Panc1 (cell line): Measurements from ENCODE around the gene PROSER3.

Source experiments
- POLR2AphosphoS5 ChIP-seq: IDR thresholded peaks from 2 replicates; pipeline ENCODE4 v1.6.1; 2012; ENCODE audit warnings: mild to moderate bottlenecking, low read depth, low read length, moderate library complexity
- TCF7L2 ChIP-seq: IDR thresholded peaks from 2 replicates; pipeline ENCODE4 v1.6.1; 2011; ENCODE audit warnings: mild to moderate bottlenecking, low read depth, low read length, inconsistent platforms
- TF ChIP-seq, protein P1 (sequence below): fragments of 450-650 bp; IDR thresholded peaks from 2 replicates; pipeline ENCODE4 v1.5.1; 2017; ENCODE audit warnings: mild to moderate bottlenecking
- TF ChIP-seq, protein P2 (sequence below), 2 experiments: IDR thresholded peaks; 2 replicates each; pipeline ENCODE4 v1.6.1; 2011 to 2012; ENCODE audit warnings: low read depth in 2 of 2, control low read depth in 1 of 2, low read length in 1 of 2, mild to moderate bottlenecking in 1 of 2, moderate library complexity in 1 of 2; ENCODE audit not compliant: insufficient read depth in 1 of 2

DNA sequence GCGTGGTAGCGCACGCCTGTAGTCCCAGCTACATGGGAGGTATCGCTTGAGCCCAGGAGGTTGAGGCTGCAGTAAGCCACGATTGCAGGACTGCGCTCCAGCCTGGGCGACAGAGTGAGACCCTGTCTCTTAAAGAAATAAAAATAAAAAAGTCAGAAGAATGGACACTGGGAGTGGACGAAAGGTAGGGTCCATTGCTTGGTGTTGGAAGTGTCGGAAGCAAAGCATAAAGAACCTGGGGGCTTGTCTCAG is 17.0 kb downstream of the PROSER3 start:
- TF ChIP-seq, protein P1, sequence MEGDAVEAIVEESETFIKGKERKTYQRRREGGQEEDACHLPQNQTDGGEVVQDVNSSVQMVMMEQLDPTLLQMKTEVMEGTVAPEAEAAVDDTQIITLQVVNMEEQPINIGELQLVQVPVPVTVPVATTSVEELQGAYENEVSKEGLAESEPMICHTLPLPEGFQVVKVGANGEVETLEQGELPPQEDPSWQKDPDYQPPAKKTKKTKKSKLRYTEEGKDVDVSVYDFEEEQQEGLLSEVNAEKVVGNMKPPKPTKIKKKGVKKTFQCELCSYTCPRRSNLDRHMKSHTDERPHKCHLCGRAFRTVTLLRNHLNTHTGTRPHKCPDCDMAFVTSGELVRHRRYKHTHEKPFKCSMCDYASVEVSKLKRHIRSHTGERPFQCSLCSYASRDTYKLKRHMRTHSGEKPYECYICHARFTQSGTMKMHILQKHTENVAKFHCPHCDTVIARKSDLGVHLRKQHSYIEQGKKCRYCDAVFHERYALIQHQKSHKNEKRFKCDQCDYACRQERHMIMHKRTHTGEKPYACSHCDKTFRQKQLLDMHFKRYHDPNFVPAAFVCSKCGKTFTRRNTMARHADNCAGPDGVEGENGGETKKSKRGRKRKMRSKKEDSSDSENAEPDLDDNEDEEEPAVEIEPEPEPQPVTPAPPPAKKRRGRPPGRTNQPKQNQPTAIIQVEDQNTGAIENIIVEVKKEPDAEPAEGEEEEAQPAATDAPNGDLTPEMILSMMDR, result no peak
- TF ChIP-seq, protein P2, sequence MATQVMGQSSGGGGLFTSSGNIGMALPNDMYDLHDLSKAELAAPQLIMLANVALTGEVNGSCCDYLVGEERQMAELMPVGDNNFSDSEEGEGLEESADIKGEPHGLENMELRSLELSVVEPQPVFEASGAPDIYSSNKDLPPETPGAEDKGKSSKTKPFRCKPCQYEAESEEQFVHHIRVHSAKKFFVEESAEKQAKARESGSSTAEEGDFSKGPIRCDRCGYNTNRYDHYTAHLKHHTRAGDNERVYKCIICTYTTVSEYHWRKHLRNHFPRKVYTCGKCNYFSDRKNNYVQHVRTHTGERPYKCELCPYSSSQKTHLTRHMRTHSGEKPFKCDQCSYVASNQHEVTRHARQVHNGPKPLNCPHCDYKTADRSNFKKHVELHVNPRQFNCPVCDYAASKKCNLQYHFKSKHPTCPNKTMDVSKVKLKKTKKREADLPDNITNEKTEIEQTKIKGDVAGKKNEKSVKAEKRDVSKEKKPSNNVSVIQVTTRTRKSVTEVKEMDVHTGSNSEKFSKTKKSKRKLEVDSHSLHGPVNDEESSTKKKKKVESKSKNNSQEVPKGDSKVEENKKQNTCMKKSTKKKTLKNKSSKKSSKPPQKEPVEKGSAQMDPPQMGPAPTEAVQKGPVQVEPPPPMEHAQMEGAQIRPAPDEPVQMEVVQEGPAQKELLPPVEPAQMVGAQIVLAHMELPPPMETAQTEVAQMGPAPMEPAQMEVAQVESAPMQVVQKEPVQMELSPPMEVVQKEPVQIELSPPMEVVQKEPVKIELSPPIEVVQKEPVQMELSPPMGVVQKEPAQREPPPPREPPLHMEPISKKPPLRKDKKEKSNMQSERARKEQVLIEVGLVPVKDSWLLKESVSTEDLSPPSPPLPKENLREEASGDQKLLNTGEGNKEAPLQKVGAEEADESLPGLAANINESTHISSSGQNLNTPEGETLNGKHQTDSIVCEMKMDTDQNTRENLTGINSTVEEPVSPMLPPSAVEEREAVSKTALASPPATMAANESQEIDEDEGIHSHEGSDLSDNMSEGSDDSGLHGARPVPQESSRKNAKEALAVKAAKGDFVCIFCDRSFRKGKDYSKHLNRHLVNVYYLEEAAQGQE (IDR thresholded peaks at IDR 0.05; ENCODE audit: insufficient read depth in 1 of 2, low read depth in 2 of 2, low read length in 1 of 2), result no peak
- TF ChIP-seq POLR2AphosphoS5 (no peak), TCF7L2 (no peak)
